Measurements from ENCODE around the gene SNRNP25. TPM values are rescaled to one million over a fixed set of nuclear protein-coding genes. Genes with fewer than 3 reads are reported as not detected.

Gene SNRNP25
- total RNA-seq, 4 donors from 2014 or later: 25.6 to 34.4 (median 28.5) TPM

- ATAC-seq: no peak
- H3K36me3 ChIP-seq: peaks cover 0 to 78% of the 10 kb centered on the region in 2 donors
- WGBS, 2 donors (ENCODE audit: low coverage in 1 of 2): no CpG with 5 or more reads among the region's 31 CpGs
- peak overlapping the region in 1 of 4 donors; percentile 68 for H3K27ac ChIP-seq
- peaks cover 0 to 55% (median 37%) of the 10 kb centered on the region in 3 donors for H3K4me1 ChIP-seq
- TF ChIP-seq, protein P1, sequence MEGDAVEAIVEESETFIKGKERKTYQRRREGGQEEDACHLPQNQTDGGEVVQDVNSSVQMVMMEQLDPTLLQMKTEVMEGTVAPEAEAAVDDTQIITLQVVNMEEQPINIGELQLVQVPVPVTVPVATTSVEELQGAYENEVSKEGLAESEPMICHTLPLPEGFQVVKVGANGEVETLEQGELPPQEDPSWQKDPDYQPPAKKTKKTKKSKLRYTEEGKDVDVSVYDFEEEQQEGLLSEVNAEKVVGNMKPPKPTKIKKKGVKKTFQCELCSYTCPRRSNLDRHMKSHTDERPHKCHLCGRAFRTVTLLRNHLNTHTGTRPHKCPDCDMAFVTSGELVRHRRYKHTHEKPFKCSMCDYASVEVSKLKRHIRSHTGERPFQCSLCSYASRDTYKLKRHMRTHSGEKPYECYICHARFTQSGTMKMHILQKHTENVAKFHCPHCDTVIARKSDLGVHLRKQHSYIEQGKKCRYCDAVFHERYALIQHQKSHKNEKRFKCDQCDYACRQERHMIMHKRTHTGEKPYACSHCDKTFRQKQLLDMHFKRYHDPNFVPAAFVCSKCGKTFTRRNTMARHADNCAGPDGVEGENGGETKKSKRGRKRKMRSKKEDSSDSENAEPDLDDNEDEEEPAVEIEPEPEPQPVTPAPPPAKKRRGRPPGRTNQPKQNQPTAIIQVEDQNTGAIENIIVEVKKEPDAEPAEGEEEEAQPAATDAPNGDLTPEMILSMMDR (IDR thresholded peaks at IDR 0.05): no peak
- TF ChIP-seq POLR2A (IDR thresholded peaks at IDR 0.05): no peak
- no peak overlapping the region for H3K4me3 ChIP-seq
- no peaks in the 10 kb centered on the region for H3K27me3 ChIP-seq
- no peaks in the 10 kb centered on the region for H3K9me3 ChIP-seq
Measured at GRCh38 chr16:83060-83603, 29.5 kb downstream of the SNRNP25 start.

GRCh38 chr16:83781-84615 is 30.4 kb downstream of the SNRNP25 start:
- H3K27me3 ChIP-seq: no peaks in the 10 kb centered on the region
- H3K4me3 ChIP-seq: no peak overlapping the region
- peaks cover 0 to 48% (median 31%) of the 10 kb centered on the region in 3 donors for H3K4me1 ChIP-seq
- WGBS, 2 donors (ENCODE audit: low coverage in 1 of 2): 56 to 64% methylated on average over 7 to 9 of the region's 21 CpGs
- ATAC-seq: no peak
- TF ChIP-seq POLR2A (IDR thresholded peaks at IDR 0.05) (no peak), POLR2AphosphoS5 (IDR thresholded peaks at IDR 0.05) (no peak), EP300 (IDR thresholded peaks at IDR 0.05) (no peak)
- TF ChIP-seq, protein P1 (IDR thresholded peaks at IDR 0.05): no peak
- H3K36me3 ChIP-seq: peaks cover 0 to 86% of the 10 kb centered on the region in 2 donors
- H3K27ac ChIP-seq: peak overlapping the region in 3 of 4 donors; percentile 68 to 72 (median 70)
- no peaks in the 10 kb centered on the region for H3K9me3 ChIP-seq

DNA sequence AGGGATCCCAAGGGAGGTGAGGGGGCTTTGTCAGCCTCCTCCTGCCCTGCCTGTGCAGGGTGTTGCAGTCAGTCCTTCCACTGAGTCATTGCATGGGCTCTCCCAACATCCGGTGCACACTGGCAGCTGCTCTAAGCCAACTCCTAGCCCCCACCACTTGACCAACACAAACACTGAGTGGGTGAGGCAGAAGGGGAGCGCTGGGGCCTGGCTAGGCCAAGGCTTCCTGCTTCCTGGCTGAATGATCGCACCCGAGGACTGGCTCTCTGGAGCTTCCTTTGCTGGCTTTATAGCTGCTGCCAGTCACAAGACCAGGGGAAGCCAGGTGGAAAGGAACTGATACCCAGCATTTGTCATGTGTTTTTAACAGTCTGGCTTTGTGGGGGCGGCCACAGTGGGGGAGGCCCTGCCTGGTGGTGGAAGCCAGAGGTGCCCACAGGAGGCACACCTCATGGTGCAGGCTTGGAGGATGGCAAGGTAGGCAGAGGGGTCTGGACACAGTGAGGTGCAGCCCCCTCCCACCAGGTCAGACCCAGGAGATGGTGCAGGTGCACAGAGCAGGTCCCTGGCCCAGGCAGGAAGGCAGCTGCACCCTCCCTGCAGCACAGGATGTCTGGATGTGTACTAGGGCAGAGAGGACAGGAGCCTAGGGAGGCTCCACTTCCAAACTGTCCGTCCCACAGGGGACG is 31.2 kb downstream of the SNRNP25 start:
- Histone ChIP-seq H3K36me3 (peaks cover 0 to 88% of the 10 kb centered on the region in 2 donors), H3K4me1 (peaks cover 0 to 40% (median 25%) of the 10 kb centered on the region in 3 donors), H3K27ac (peak overlapping the region in 3 of 4 donors; percentile 68 to 72 (median 70)), H3K4me3 (no peak overlapping the region), H3K27me3 (no peaks in the 10 kb centered on the region), H3K9me3 (no peaks in the 10 kb centered on the region)
- WGBS, 2 donors (ENCODE audit: low coverage in 1 of 2): 0% methylated on average over 1 of the region's 7 CpGs; no CpG with 5 or more reads in 1 of the 2 donors
- TF ChIP-seq, protein P1 (IDR thresholded peaks at IDR 0.05): no peak
- TF ChIP-seq POLR2AphosphoS5 (IDR thresholded peaks at IDR 0.05): peak; percentile 57
- peak; percentile 89 for ATAC-seq

GRCh38 chr16:85407-85782 is 31.8 kb downstream of the SNRNP25 start:
- WGBS, 2 donors (ENCODE audit: low coverage in 1 of 2): no CpG with 5 or more reads among the region's 18 CpGs
- peaks cover 0 to 88% of the 10 kb centered on the region in 2 donors for H3K36me3 ChIP-seq
- ATAC-seq: no peak
- no peak for TF ChIP-seq POLR2A (IDR thresholded peaks at IDR 0.05)
- TF ChIP-seq POLR2AphosphoS5 (IDR thresholded peaks at IDR 0.05): no peak
- TF ChIP-seq EP300 (IDR thresholded peaks at IDR 0.05): no peak
- H3K9me3 ChIP-seq: no peaks in the 10 kb centered on the region
- peak overlapping the region in 3 of 4 donors; percentile 68 to 72 (median 70) for H3K27ac ChIP-seq
- no peak overlapping the region for H3K4me3 ChIP-seq
- no peaks in the 10 kb centered on the region for H3K27me3 ChIP-seq
- H3K4me1 ChIP-seq: peaks cover 0 to 35% (median 25%) of the 10 kb centered on the region in 3 donors

DNA sequence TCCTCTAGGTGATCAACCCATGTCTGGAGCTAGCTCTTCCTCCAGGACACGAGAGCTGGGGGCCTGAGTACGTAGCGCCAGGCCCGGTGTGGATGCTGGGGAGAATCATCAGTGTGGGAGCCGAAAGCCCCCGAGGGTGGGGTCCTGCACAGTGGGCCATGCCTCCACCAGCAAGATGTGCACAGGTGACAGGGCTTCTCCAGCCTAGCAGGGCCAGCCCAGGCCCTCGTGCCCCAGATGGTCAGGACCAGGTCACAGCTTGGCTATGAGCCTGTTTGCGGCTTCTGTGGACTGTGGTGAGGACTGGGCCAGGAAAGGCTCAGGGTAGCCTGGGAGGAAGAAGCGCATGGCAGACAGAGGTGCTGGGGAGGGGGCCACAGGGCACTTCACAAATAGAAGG is 32.2 kb downstream of the SNRNP25 start:
- peaks cover 0 to 89% of the 10 kb centered on the region in 2 donors for H3K36me3 ChIP-seq
- ATAC-seq: no peak
- WGBS, 2 donors (ENCODE audit: low coverage in 1 of 2): 93% methylated on average over 4 of the region's 9 CpGs; no CpG with 5 or more reads in 1 of the 2 donors

More for the DNA sequence above, 32.2 kb downstream of the SNRNP25 start:
- no peaks in the 10 kb centered on the region for H3K9me3 ChIP-seq
- no peak for TF ChIP-seq POLR2A (IDR thresholded peaks at IDR 0.05)
- TF ChIP-seq, protein P1 (IDR thresholded peaks at IDR 0.05): no peak
- no peak for TF ChIP-seq POLR2AphosphoS5 (IDR thresholded peaks at IDR 0.05)
- TF ChIP-seq EP300 (IDR thresholded peaks at IDR 0.05): no peak
- peaks cover 0 to 35% (median 25%) of the 10 kb centered on the region in 3 donors for H3K4me1 ChIP-seq
- no peak overlapping the region for H3K4me3 ChIP-seq
- no peaks in the 10 kb centered on the region for H3K27me3 ChIP-seq
- H3K27ac ChIP-seq: peak overlapping the region in 3 of 4 donors; percentile 47 to 70 (median 68)
